ENCODE measurements around the gene NDUFB2. TPM values are rescaled to one million over a fixed set of nuclear protein-coding genes. Genes with fewer than 3 reads are reported as not detected.

Gene NDUFB2
- total RNA-seq, 1 donor from 2014 or later = 257 TPM

DNA sequence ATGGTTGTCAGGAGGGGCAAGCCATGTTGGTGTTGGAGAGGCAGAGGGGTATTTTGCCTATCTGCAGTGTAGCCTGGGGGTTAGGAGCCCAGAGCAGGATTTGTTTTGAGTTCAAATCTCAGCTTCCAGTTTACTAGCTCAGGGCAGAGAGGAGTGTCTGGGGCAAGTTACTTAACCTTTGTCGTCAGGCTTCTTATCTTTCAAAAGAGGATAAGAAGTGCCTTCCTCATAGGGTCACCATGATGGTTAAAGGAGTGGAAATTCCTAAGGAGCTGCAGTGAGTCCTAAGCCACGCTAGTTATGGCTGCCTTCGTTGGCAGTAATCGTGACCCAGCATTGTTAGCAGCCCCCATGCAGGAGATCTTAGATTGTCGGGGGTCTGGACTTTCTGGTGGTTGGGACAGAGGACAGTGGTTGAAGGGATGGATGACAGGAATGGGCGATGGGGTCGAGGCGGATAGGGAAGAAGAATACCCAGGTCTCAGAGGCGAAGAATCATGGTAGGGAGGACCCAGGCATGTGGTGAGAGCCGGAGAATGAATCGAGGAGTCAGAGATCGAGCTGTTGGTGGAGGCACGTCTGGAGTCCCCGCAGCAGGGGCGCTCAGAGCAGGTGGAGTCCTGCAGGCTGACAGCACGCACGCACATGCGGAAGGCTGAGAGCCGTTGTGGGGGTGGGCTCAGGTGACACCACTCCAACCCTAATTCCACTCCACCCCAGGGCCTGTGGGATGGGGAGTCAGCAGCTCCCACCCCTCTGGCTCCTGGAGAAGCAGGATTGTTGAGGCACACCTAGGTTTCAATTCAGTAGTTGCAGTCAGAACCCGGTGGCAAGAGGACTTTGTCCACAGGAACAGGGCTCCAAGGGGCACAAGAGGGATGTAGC is 12.2 kb upstream of the NDUFB2 start:
- Histone ChIP-seq H3K27me3 (no peaks in the 10 kb centered on the region), H3K27ac (no peak overlapping the region), H3K4me3 (no peak overlapping the region), H3K36me3 (peaks cover 0 to 26% of the 10 kb centered on the region in 2 donors), H3K4me1 (no peaks in the 10 kb centered on the region), H3K9me3 (no peaks in the 10 kb centered on the region)
- intact Hi-C loops (cut with DNase I) = no loop called here
- TF ChIP-seq POLR2AphosphoS5 (IDR thresholded peaks at IDR 0.05; ENCODE audit: insufficient read depth in 1 of 2, low read depth in 1 of 2) (no peak), CTCF (IDR thresholded peaks at IDR 0.05) (no peak), POLR2A (IDR thresholded peaks at IDR 0.05) (no peak)
- DNase-seq (ENCODE audit: extremely low spot score in 2 of 2) = no peak

DNA sequence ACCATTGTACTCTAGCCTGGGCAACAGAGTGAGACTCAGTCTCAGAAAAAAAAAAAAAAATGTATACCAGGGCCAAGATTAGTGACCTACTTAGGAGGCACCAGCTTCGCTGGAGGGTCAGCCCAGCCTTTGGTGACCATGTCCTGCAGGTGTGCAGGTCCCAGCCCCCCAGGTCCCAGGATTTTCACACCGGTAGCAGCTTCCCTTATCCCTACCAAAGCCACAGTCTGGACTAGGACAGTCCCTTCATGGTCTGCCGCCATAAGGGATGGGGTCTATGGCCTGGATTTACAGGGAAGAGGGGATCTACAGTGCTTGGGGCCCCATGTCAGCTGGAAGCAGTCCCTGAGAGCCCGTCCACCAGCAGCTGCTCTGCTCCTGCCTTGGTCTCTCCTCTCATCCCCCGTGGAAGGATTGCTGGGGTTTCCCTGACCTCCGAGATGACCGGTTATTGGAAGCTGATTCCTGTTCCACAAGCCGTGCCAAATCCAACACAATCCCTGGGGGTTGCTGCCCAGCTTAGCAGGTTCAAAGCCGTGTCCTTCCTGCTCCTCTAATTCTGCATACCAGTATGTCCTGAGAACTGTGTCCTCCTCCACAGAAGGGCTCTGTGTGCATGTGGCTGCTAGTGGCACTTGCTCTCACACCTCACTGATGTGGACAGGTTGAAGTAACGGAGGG is 11.0 kb upstream of the NDUFB2 start:
- Histone ChIP-seq H3K4me3 (no peak overlapping the region), H3K36me3 (peaks cover 0 to 34% of the 10 kb centered on the region in 2 donors), H3K27ac (no peak overlapping the region), H3K9me3 (no peaks in the 10 kb centered on the region), H3K27me3 (no peaks in the 10 kb centered on the region), H3K4me1 (no peaks in the 10 kb centered on the region)
- intact Hi-C loops (cut with DNase I) = no loop called here
- DNase-seq (ENCODE audit: extremely low spot score in 2 of 2) = no peak
- no peak for TF ChIP-seq CTCF (IDR thresholded peaks at IDR 0.05)
- TF ChIP-seq POLR2A (IDR thresholded peaks at IDR 0.05) = no peak
- no peak for TF ChIP-seq POLR2AphosphoS5 (IDR thresholded peaks at IDR 0.05; ENCODE audit: insufficient read depth in 1 of 2, low read depth in 1 of 2)

DNA sequence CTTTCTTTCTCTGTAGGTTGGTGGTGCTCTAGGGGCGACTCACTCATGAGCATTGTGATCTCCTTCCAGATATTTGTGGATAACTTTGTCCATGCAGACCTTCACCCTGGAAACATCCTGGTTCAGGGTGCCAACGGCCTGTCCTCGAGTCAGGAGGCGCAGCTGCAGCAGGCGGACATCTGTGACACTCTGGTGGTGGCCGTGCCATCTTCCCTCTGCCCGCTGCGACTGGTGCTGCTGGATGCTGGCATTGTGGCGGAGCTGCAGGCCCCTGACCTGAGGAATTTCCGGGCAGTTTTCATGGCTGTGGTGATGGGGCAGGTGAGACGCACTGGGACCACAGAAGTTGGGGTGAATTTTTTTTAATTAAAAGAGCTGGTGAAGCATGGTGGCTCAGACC is 9.6 kb upstream of the NDUFB2 start:
- intact Hi-C loops (cut with DNase I) = no loop called here
- no peaks in the 10 kb centered on the region for H3K27me3 ChIP-seq
- no peak for TF ChIP-seq POLR2A (IDR thresholded peaks at IDR 0.05)
- no peak for TF ChIP-seq POLR2AphosphoS5 (IDR thresholded peaks at IDR 0.05; ENCODE audit: insufficient read depth in 1 of 2, low read depth in 1 of 2)
- TF ChIP-seq CTCF (IDR thresholded peaks at IDR 0.05) = no peak
- no peaks in the 10 kb centered on the region for H3K9me3 ChIP-seq
- H3K27ac ChIP-seq = no peak overlapping the region
- peaks cover 0 to 28% of the 10 kb centered on the region in 2 donors for H3K36me3 ChIP-seq
- H3K4me1 ChIP-seq = no peaks in the 10 kb centered on the region
- no peak overlapping the region for H3K4me3 ChIP-seq
- no peak for DNase-seq (ENCODE audit: extremely low spot score in 2 of 2)

- TF ChIP-seq POLR2AphosphoS5 (IDR thresholded peaks at IDR 0.05; ENCODE audit: insufficient read depth in 1 of 2, low read depth in 1 of 2) (no peak), POLR2A (IDR thresholded peaks at IDR 0.05) (no peak), CTCF (IDR thresholded peaks at IDR 0.05) (no peak)
- peaks cover 3 to 23% of the 10 kb centered on the region in 2 donors for H3K36me3 ChIP-seq
- no peaks in the 10 kb centered on the region for H3K27me3 ChIP-seq
- H3K9me3 ChIP-seq = no peaks in the 10 kb centered on the region
- no peak overlapping the region for H3K27ac ChIP-seq
- no peak for DNase-seq (ENCODE audit: extremely low spot score in 2 of 2)
- no peaks in the 10 kb centered on the region for H3K4me1 ChIP-seq
- H3K4me3 ChIP-seq = no peak overlapping the region
- intact Hi-C loops (cut with DNase I) = no loop called here
Measured at GRCh38 chr7:140688341-140688740, 8.2 kb upstream of the NDUFB2 start.
